SK-N-SH treated with all-trans-retinoic acid at 6 μM for 48 hours (cell line): ENCODE results near the gene PLXNC1.

ENCODE experiments used
- ARNTL ChIP-seq: fragments of 450-650 bp; formaldehyde crosslinking; IDR thresholded peaks from 2 replicates; pipeline ENCODE4 v1.5.0; 2020; ENCODE audit warnings: low read depth, mild to moderate bottlenecking, moderate library complexity, borderline replicate concordance
- BACH2 ChIP-seq: fragments of 250-450 bp; sonication (Bioruptor Pico); IDR thresholded peaks from 2 replicates; pipeline ENCODE4 v1.9.0; 2021; ENCODE audit warnings: mild to moderate bottlenecking, borderline replicate concordance
- CREB5 ChIP-seq: fragments of 250-450 bp; sonication (Bioruptor Pico); IDR thresholded peaks from 2 replicates; pipeline ENCODE4 v1.5.1; 2020; ENCODE audit warnings: low read depth, mild to moderate bottlenecking, moderate library complexity
- CSDC2 ChIP-seq: fragments of 250-450 bp; sonication (Bioruptor Pico); IDR thresholded peaks from 2 replicates; pipeline ENCODE4 v1.5.0; 2020; ENCODE audit warnings: mild to moderate bottlenecking, moderate library complexity
- OSR1 ChIP-seq: fragments of 250-450 bp; sonication (Bioruptor Pico); IDR thresholded peaks from 2 replicates; pipeline ENCODE4 v1.8.0; 2022; ENCODE audit warnings: moderate library complexity, mild to moderate bottlenecking, inconsistent platforms
- PATZ1 ChIP-seq: fragments of 250-450 bp; sonication (Bioruptor Pico); IDR thresholded peaks from 2 replicates; pipeline ENCODE4 v1.8.0; 2020; ENCODE audit warnings: mild to moderate bottlenecking, moderate library complexity, borderline replicate concordance
- PPARA ChIP-seq: fragments of 250-450 bp; sonication (Bioruptor Pico); IDR thresholded peaks from 2 replicates; pipeline ENCODE4 v1.5.0; 2020; ENCODE audit warnings: mild to moderate bottlenecking, borderline replicate concordance
- SNAI2 ChIP-seq: fragments of 250-450 bp; sonication (Bioruptor Pico); IDR thresholded peaks from 2 replicates; pipeline ENCODE4 v1.5.0; 2020; ENCODE audit warnings: mild to moderate bottlenecking, moderate library complexity
- ZC3H10 ChIP-seq: fragments of 250-450 bp; sonication (Bioruptor Pico); IDR thresholded peaks from 2 replicates; pipeline ENCODE4 v1.5.1; 2021; ENCODE audit warnings: mild to moderate bottlenecking, moderate library complexity
- ZFP3 ChIP-seq: fragments of 250-450 bp; sonication (Bioruptor Pico); IDR thresholded peaks from 2 replicates; pipeline ENCODE4 v1.5.0; 2020; ENCODE audit warnings: mild to moderate bottlenecking, moderate library complexity
- ZFP30 ChIP-seq: fragments of 450-650 bp; formaldehyde crosslinking; IDR thresholded peaks from 2 replicates; pipeline ENCODE4 v1.5.0; 2022; ENCODE audit warnings: mild to moderate bottlenecking, moderate library complexity
- ZNF70 ChIP-seq: fragments of 450-650 bp; formaldehyde crosslinking; IDR thresholded peaks from 2 replicates; pipeline ENCODE4 v1.5.0; 2020; ENCODE audit warnings: mild to moderate bottlenecking, moderate library complexity
- ZNF8 ChIP-seq: fragments of 450-650 bp; formaldehyde crosslinking; IDR thresholded peaks from 2 replicates; pipeline ENCODE4 v1.5.0; 2020; ENCODE audit warnings: mild to moderate bottlenecking, moderate library complexity
- TF ChIP-seq, protein P1 (sequence below): fragments of 250-450 bp; sonication (Bioruptor Pico); IDR thresholded peaks from 2 replicates; pipeline ENCODE4 v1.5.1; 2021; ENCODE audit warnings: mild to moderate bottlenecking, moderate library complexity

DNA sequence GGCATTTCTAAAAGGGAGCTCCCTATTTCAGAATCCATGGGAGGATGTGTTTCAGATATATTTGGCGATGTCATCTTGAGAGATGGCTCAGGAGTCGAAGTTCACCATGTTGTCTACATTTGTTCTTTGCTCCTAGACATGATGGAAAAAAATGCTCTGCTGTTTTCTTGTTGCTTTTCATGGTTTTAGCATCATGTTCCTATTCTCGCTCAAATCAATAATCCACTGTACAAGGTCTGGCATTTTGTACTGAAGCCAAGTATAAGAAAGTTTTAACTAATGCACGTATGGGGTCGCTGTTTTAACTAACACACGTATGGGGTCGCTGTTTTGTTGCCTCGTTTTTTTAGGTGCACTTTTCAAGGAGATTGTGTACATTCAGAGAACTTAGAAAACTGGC lies 60.9 kb downstream of the PLXNC1 start:
- no peak for TF ChIP-seq ZFP30
- TF ChIP-seq ZNF8 (CRISPR knock-in tag) = no peak
- no peak for TF ChIP-seq ARNTL (CRISPR knock-in tag)
- TF ChIP-seq CREB5 (CRISPR knock-in tag) = no peak
- TF ChIP-seq CSDC2 (CRISPR knock-in tag) = no peak
- TF ChIP-seq PATZ1 = no peak
- no peak for TF ChIP-seq OSR1 (CRISPR knock-in tag)
- TF ChIP-seq BACH2 (CRISPR knock-in tag) = no peak
- no peak for TF ChIP-seq ZFP3
- TF ChIP-seq, protein P1, sequence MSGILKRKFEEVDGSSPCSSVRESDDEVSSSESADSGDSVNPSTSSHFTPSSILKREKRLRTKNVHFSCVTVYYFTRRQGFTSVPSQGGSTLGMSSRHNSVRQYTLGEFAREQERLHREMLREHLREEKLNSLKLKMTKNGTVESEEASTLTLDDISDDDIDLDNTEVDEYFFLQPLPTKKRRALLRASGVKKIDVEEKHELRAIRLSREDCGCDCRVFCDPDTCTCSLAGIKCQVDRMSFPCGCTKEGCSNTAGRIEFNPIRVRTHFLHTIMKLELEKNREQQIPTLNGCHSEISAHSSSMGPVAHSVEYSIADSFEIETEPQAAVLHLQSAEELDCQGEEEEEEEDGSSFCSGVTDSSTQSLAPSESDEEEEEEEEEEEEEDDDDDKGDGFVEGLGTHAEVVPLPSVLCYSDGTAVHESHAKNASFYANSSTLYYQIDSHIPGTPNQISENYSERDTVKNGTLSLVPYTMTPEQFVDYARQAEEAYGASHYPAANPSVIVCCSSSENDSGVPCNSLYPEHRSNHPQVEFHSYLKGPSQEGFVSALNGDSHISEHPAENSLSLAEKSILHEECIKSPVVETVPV (CRISPR knock-in tag) = no peak
- no peak for TF ChIP-seq ZNF70
- no peak for TF ChIP-seq SNAI2
- TF ChIP-seq ZC3H10 = no peak
- TF ChIP-seq PPARA (CRISPR knock-in tag) = no peak
